ENCODE results near the gene DAPP1.

GRCh38 chr4:99800332-99801004 lies 16.2 kb upstream of the DAPP1 start:
- TF ChIP-seq CTCF (IDR thresholded peaks at IDR 0.05) (no peak), EZH2 (IDR thresholded peaks at IDR 0.05) (no peak)

Data from neural progenitor cell (in vitro differentiated cells).